Measurements from ENCODE around the gene TBCEL. TPM values are rescaled to one million over a fixed set of nuclear protein-coding genes. Genes with fewer than 3 reads are reported as not detected.

Gene TBCEL
- total and polyA plus RNA-seq, 10 of the 15 experiments (the other 5 are each of a cell fraction or from before 2014, with no cell fraction given), result 2.0 to 10.4 (median 7.3) TPM

DNA sequence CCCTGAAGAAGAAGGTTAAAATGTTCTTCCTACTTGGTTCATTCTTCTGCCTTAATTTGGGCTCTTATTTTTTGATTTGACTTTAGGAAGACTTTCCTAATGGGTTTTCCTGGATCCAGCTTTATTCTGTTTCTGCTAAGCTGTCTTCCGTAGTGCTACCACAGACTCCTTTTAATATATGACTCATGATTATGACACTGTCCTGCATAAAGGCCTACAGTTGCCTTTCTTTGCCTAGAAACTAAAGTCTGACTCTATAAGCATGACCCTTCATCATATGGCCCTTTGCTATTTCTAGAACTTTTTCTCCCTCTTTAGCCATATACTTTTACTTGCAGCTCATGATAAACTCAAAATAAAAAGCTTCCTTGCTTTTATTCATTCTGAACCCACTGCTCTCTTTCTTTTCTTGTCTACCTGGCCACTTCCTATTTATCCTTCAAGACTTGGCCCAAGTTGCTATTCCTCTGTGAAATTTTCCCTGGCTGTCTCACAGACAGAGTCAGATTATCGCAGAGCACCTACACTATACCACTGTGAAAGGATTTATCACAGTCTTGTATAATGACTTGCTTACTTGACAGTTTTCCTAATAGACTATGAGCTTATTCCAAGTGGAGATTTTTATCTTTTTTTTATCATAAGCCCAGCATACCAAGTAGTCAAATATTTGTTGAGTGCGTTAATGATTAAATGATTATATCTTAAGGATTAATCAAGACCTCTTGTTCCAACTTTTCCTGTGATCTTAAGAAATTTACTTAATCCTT lies 24.7 kb downstream of the TBCEL start (continued):
- TF ChIP-seq, protein P1, sequence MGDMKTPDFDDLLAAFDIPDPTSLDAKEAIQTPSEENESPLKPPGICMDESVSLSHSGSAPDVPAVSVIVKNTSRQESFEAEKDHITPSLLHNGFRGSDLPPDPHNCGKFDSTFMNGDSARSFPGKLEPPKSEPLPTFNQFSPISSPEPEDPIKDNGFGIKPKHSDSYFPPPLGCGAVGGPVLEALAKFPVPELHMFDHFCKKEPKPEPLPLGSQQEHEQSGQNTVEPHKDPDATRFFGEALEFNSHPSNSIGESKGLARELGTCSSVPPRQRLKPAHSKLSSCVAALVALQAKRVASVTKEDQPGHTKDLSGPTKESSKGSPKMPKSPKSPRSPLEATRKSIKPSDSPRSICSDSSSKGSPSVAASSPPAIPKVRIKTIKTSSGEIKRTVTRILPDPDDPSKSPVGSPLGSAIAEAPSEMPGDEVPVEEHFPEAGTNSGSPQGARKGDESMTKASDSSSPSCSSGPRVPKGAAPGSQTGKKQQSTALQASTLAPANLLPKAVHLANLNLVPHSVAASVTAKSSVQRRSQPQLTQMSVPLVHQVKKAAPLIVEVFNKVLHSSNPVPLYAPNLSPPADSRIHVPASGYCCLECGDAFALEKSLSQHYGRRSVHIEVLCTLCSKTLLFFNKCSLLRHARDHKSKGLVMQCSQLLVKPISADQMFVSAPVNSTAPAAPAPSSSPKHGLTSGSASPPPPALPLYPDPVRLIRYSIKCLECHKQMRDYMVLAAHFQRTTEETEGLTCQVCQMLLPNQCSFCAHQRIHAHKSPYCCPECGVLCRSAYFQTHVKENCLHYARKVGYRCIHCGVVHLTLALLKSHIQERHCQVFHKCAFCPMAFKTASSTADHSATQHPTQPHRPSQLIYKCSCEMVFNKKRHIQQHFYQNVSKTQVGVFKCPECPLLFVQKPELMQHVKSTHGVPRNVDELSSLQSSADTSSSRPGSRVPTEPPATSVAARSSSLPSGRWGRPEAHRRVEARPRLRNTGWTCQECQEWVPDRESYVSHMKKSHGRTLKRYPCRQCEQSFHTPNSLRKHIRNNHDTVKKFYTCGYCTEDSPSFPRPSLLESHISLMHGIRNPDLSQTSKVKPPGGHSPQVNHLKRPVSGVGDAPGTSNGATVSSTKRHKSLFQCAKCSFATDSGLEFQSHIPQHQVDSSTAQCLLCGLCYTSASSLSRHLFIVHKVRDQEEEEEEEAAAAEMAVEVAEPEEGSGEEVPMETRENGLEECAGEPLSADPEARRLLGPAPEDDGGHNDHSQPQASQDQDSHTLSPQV (IDR thresholded peaks at IDR 0.05), result no peak
- TF ChIP-seq POLR2A (IDR thresholded peaks at IDR 0.05; ENCODE audit: low read depth, low read length), result no peak
- no peak for TF ChIP-seq CREM (IDR thresholded peaks at IDR 0.05; ENCODE audit: low read depth)
- TF ChIP-seq, protein P2, sequence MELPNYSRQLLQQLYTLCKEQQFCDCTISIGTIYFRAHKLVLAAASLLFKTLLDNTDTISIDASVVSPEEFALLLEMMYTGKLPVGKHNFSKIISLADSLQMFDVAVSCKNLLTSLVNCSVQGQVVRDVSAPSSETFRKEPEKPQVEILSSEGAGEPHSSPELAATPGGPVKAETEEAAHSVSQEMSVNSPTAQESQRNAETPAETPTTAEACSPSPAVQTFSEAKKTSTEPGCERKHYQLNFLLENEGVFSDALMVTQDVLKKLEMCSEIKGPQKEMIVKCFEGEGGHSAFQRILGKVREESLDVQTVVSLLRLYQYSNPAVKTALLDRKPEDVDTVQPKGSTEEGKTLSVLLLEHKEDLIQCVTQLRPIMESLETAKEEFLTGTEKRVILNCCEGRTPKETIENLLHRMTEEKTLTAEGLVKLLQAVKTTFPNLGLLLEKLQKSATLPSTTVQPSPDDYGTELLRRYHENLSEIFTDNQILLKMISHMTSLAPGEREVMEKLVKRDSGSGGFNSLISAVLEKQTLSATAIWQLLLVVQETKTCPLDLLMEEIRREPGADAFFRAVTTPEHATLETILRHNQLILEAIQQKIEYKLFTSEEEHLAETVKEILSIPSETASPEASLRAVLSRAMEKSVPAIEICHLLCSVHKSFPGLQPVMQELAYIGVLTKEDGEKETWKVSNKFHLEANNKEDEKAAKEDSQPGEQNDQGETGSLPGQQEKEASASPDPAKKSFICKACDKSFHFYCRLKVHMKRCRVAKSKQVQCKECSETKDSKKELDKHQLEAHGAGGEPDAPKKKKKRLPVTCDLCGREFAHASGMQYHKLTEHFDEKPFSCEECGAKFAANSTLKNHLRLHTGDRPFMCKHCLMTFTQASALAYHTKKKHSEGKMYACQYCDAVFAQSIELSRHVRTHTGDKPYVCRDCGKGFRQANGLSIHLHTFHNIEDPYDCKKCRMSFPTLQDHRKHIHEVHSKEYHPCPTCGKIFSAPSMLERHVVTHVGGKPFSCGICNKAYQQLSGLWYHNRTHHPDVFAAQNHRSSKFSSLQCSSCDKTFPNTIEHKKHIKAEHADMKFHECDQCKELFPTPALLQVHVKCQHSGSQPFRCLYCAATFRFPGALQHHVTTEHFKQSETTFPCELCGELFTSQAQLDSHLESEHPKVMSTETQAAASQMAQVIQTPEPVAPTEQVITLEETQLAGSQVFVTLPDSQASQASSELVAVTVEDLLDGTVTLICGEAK (IDR thresholded peaks at IDR 0.05; ENCODE audit: borderline replicate concordance), result no peak
- TF ChIP-seq CBFB (IDR thresholded peaks at IDR 0.05; ENCODE audit: low read depth), result no peak
- TF ChIP-seq POU2F2 (IDR thresholded peaks at IDR 0.05; ENCODE audit: borderline replicate concordance, low read depth, low read length), result no peak
- no peak for TF ChIP-seq NR2C2 (IDR thresholded peaks at IDR 0.05; ENCODE audit: borderline replicate concordance, control insufficient read depth, insufficient read length, low read depth)
- TF ChIP-seq RAD21 (IDR thresholded peaks at IDR 0.05; ENCODE audit: insufficient read depth, low read depth, low read length), result no peak
- TF ChIP-seq ZBED1 (IDR thresholded peaks at IDR 0.05; ENCODE audit: borderline replicate concordance), result no peak
- TF ChIP-seq LARP7 (IDR thresholded peaks at IDR 0.05), result no peak
